ENCODE data around the gene JMJD8. TPM values are rescaled to one million over a fixed set of nuclear protein-coding genes. Genes with fewer than 3 reads are reported as not detected.

The JMJD8 gene
- total RNA-seq, 1 experiment from 2014 or later: 73.9 TPM

DNA sequence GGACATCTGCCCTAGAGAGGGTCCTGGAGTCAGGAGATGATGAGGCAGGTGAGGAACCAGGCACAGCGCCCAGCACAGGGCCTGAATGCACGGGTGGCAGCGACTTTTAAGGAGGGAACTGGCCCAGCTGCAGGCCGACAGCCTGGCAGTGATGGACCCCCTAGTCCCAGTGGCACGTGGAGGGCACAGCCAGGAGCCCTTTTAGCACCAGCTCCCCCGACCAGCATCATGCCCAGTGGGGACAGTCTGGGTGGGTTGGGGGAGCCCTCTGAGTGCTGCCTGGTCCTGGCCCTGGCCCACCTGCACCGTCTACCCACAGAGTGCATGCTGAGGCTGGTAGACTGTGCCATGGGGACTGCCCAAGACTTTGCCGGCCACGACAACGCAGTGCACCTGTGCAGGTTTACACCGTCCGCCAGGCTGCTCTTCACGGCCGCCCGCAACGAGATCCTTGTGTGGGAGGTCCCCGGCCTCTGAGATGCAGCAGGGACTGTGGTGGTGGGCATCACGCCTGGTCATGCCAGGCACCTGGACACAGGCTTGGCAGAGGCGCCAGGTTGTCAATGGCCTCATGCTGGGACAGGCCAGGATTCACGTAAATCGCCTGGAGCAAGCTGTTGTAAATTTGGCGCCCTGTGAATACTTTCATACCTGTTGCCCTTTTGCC, 16.9 kb downstream of the JMJD8 start:
- no peak for DNase-seq (ENCODE audit: low read depth, low spot score)
- intact Hi-C loops (cut with micrococcal nuclease; ENCODE audit: unreplicated experiment) (no loop called here), in situ Hi-C loops (cut with HindIII; ENCODE audit: low pct_unique_long_range_greater_than_20kb, low sequenced_read_pairs) (no loop called here)
- H3K36me3 ChIP-seq (ENCODE audit: control insufficient read depth, insufficient read depth, low read length): peaks cover 3% of the 10 kb centered on the region; the same call in 1 of the 2 replicates
- POLR2A ChIA-PET: no interaction called here
- no peak for TF ChIP-seq TCF7L2 (IDR thresholded peaks at IDR 0.05; ENCODE audit: low read depth, low read length)
- no peak for TF ChIP-seq POLR2AphosphoS5 (IDR thresholded peaks at IDR 0.05; ENCODE audit: low read depth, low read length)
- TF ChIP-seq REST (IDR thresholded peaks at IDR 0.05; ENCODE audit: insufficient read depth in 1 of 2, low read depth in 2 of 2, low read length in 1 of 2): no peak
- no peak for TF ChIP-seq CTCF (IDR thresholded peaks at IDR 0.05)
- TF ChIP-seq SIN3A (IDR thresholded peaks at IDR 0.05; ENCODE audit: borderline replicate concordance, insufficient read depth, low read depth, low read length): no peak
- ATAC-seq: no peak
- H3K9me3 ChIP-seq (ENCODE audit: control insufficient read depth, insufficient read depth, low read depth, low read length): no peaks in the 10 kb centered on the region
- H3K27ac ChIP-seq (ENCODE audit: low read length): peak overlapping the region; percentile 71
- no TSS peak for BruUV-seq (replicated peaks)
- no peaks in the 10 kb centered on the region for H3K27me3 ChIP-seq (ENCODE audit: control insufficient read depth, insufficient read depth, low read length)
- peaks cover 10% of the 10 kb centered on the region for H3K4me1 ChIP-seq (ENCODE audit: control insufficient read depth, insufficient read depth, low read length)
- H3K4me3 ChIP-seq (ENCODE audit: low read depth in 2 of 2, low read length in 2 of 2): peak overlapping the region in 1 of 2 experiments; percentile 15; a peak in 1 of 4 replicates
- CTCF ChIA-PET: interaction anchor here (0.5 to 1.3 kb wide), 3 partner anchors 14 to 1038 kb away, joined by 3 to 6 read pairs (median 6); no protein-coding TSS in a partner anchor

DNA sequence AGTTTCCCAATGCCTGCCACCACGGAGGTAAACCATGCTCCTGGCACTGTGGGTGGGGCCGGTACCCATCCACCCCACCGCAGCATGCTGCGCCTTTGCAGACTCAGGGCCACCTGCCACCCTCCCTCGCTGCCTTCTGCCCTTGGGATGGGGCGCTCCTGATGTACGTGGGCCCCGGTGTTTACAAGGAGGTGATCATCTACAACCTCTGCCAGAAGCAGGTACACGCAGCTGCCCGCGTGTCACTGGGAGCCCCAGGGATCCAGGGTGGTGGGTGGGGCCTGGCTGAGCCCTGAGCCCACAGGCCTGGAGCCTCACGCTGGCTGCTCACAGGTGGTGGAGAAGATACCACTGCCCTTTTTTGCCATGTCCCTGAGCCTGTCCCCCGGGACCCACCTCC, 17.6 kb downstream of the JMJD8 start:
- intact Hi-C loops (cut with micrococcal nuclease; ENCODE audit: unreplicated experiment) (no loop called here), in situ Hi-C loops (cut with HindIII; ENCODE audit: low pct_unique_long_range_greater_than_20kb, low sequenced_read_pairs) (no loop called here)
- H3K4me3 ChIP-seq (ENCODE audit: low read depth in 2 of 2, low read length in 2 of 2): no peak overlapping the region
- no TSS peak for BruUV-seq (replicated peaks)
- peaks cover 10% of the 10 kb centered on the region for H3K4me1 ChIP-seq (ENCODE audit: control insufficient read depth, insufficient read depth, low read length)
- TF ChIP-seq CTCF (IDR thresholded peaks at IDR 0.05) (no peak), SIN3A (IDR thresholded peaks at IDR 0.05; ENCODE audit: borderline replicate concordance, insufficient read depth, low read depth, low read length) (no peak)
- peaks cover 3% of the 10 kb centered on the region; the same call in 1 of the 2 replicates for H3K36me3 ChIP-seq (ENCODE audit: control insufficient read depth, insufficient read depth, low read length)
- DNase-seq (ENCODE audit: low read depth, low spot score): no peak
- no peak overlapping the region for H3K27ac ChIP-seq (ENCODE audit: low read length)
- no peaks in the 10 kb centered on the region for H3K9me3 ChIP-seq (ENCODE audit: control insufficient read depth, insufficient read depth, low read depth, low read length)
- CTCF ChIA-PET: no interaction called here
- POLR2A ChIA-PET: no interaction called here
- H3K27me3 ChIP-seq (ENCODE audit: control insufficient read depth, insufficient read depth, low read length): no peaks in the 10 kb centered on the region
- no peak for ATAC-seq
